Stimulated activated CD4-positive, alpha-beta T cell treated with anti-CD3 and anti-CD28 coated beads, Interleukin-4, amount 100 ng/mL, for 4 hours (primary cell): ENCODE measurements around the gene SND1.
"Not testable (repeated sequence)": the region's sequence is repeated elsewhere in the genome, so short reads cannot be mapped to it uniquely, and the experiment has no call there.

Experiments used
- DNase-seq, 2 experiments: peaks; one replicate each; pipeline ENCODE4 v3.0.0-alpha.2; 2020

The SND1 gene

GRCh38 chr7:127946111-127946510 is 294.1 kb downstream of the SND1 start:
- no peak for DNase-seq

- DNase-seq: no peak
These were observed 294.9 kb downstream of the SND1 start for GRCh38 chr7:127946847-127947246.

GRCh38 chr7:127948312-127948711 is 296.3 kb downstream of the SND1 start:
- no peak for DNase-seq

- DNase-seq: no peak
These were observed 296.9 kb downstream of the SND1 start for GRCh38 chr7:127948930-127949329.

GRCh38 chr7:127949769-127950222 is 297.8 kb downstream of the SND1 start:
- DNase-seq: no peak

GRCh38 chr7:127950233-127950935 is 298.4 kb downstream of the SND1 start:
- DNase-seq: no peak

- no peak for DNase-seq
These were observed 301.7 kb downstream of the SND1 start for GRCh38 chr7:127953423-127954356.

GRCh38 chr7:127954357-127954748 is 302.4 kb downstream of the SND1 start:
- DNase-seq: no peak

- DNase-seq: no peak
These were observed 303.1 kb downstream of the SND1 start for GRCh38 chr7:127955051-127955531.

GRCh38 chr7:127957886-127958285 is 305.9 kb downstream of the SND1 start:
- no peak for DNase-seq

GRCh38 chr7:127959770-127960169 is 307.8 kb downstream of the SND1 start:
- no peak for DNase-seq

- no peak for DNase-seq
These were observed 309.9 kb downstream of the SND1 start for GRCh38 chr7:127961786-127962453.

GRCh38 chr7:127962589-127963361 is 310.8 kb downstream of the SND1 start:
- DNase-seq: no peak

- not testable (repeated sequence) for DNase-seq
These were observed 311.9 kb downstream of the SND1 start for GRCh38 chr7:127963850-127964249.

GRCh38 chr7:127967281-127967680 is 315.3 kb downstream of the SND1 start:
- no peak for DNase-seq

GRCh38 chr7:127968547-127968946 is 316.6 kb downstream of the SND1 start:
- DNase-seq: no peak

GRCh38 chr7:127973832-127974231 is 321.8 kb downstream of the SND1 start:
- DNase-seq: no peak

- DNase-seq: no peak
These were observed 322.5 kb downstream of the SND1 start for GRCh38 chr7:127974446-127975035.

- no peak for DNase-seq
These were observed 324.2 kb downstream of the SND1 start for GRCh38 chr7:127976056-127976737.

- no peak for DNase-seq
These were observed 324.7 kb downstream of the SND1 start for GRCh38 chr7:127976738-127977120.

- DNase-seq: no peak
These were observed 326.4 kb downstream of the SND1 start for GRCh38 chr7:127978421-127978820.
